ENCODE results near the gene ITIH2.

DNA sequence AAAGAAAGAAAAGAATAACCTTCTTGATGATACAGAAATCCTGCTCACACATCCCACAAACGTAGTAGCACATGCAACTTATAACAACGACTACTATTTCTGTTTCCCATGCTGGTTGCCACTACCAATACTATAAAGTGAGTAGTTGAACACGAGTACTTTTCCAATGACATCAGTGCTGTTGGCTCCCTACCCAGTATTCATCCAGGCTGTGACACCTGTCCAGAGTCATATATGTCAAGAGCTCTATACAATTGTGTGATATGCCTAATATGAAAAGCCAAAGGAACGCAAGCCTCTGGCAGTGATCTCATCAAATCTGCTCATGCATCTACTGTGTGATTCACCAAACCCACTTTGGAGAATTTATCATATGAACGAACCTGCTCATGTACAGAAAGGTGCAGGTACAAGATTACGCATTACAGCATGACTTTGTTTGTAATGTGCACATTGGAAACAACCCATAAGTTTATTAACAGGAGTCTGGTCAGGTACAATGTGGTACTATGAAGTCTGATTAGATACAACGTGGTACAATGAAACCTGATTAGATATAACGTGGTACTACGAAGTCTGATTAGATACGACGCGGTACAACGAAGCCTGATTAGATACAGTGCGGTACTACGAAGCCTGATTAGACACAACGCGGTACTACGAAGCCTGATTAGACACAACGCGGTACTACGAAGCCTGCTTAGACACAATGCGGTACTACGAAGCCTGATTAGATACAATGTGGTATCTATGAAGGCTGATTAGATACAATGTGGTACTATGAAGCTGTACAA lies 30.6 kb upstream of the ITIH2 start:
- no peak for TF ChIP-seq EZH2 (IDR thresholded peaks at IDR 0.05; ENCODE audit: borderline replicate concordance, low read depth, low read length, severe bottlenecking)
- TF ChIP-seq, protein P1, sequence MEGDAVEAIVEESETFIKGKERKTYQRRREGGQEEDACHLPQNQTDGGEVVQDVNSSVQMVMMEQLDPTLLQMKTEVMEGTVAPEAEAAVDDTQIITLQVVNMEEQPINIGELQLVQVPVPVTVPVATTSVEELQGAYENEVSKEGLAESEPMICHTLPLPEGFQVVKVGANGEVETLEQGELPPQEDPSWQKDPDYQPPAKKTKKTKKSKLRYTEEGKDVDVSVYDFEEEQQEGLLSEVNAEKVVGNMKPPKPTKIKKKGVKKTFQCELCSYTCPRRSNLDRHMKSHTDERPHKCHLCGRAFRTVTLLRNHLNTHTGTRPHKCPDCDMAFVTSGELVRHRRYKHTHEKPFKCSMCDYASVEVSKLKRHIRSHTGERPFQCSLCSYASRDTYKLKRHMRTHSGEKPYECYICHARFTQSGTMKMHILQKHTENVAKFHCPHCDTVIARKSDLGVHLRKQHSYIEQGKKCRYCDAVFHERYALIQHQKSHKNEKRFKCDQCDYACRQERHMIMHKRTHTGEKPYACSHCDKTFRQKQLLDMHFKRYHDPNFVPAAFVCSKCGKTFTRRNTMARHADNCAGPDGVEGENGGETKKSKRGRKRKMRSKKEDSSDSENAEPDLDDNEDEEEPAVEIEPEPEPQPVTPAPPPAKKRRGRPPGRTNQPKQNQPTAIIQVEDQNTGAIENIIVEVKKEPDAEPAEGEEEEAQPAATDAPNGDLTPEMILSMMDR (IDR thresholded peaks at IDR 0.05; ENCODE audit: borderline replicate concordance, extremely low read depth, low read length, poor library complexity, severe bottlenecking): no peak
